Activated CD4-positive, alpha-beta T cell treated with anti-CD3 and anti-CD28 coated beads for 4 hours (primary cell): ENCODE data around the gene GSTT4.
"Not testable (repeated sequence)": the region's sequence is repeated elsewhere in the genome, so short reads cannot be mapped to it uniquely, and the experiment has no call there.

Experiments
- DNase-seq, 2 donors: peaks; one replicate each; pipeline ENCODE4 v3.0.0-alpha.2; 2020

GSTT4 gene

DNA sequence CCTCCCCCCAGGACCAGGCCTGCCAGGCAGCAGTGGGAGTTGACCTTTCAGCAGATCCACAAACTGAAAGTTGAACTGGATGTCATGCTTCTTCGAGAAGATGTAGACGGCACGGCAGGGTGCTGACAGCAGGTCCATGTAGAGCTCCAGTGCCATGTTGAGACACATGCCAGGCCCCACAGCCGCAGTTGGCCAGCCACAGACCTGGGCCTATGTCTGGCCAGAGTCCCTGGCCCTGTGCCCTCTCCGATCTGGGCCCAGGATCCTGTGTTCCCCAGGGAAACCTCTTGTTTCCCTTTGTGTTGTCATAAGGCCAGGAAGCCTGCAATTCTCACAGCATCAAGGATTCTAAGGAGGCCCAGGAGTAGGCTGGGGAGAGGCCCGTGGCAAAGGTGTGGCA, at the start of gene GSTT4:
Gene GSTT4, minus strand, starts transcription at position 253 of the 400 bp plus-strand sequence. Its CDS starts 97 bp downstream, at position 156.
- DNase-seq: no peak

DNA sequence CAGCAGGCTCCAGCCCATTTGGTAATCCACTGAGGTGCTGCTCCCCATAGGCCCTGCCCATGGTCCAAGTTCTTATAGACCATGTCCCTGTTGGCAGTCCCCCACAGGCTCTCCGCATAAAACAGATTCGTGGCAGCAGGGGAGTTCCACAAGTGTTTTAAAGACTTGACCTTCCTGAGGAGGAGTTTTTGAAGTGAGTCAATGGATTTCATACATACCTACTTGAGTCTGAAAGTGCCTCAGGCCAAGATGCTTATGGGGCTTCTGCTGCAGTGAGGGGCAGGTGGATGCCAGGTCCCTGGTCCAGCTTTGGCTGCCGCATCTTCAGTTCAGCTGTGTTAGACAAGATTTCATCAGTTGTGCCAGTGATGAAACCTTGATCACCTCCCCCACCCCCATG, 49.1 kb upstream of the GSTT4 start:
- DNase-seq: no peak

GRCh38 chr22:24053481-24054226, 48.4 kb upstream of the GSTT4 start:
- no peak for DNase-seq

- no peak for DNase-seq
These were observed 46.3 kb upstream of the GSTT4 start for GRCh38 chr22:24051568-24051967.

GRCh38 chr22:24051028-24051427, 45.8 kb upstream of the GSTT4 start:
- DNase-seq: no peak

- no peak for DNase-seq
These were observed 44.7 kb upstream of the GSTT4 start for GRCh38 chr22:24049978-24050377.

- DNase-seq: no peak
These were observed 44.0 kb upstream of the GSTT4 start for GRCh38 chr22:24049211-24049610.

- no peak for DNase-seq
These were observed 40.8 kb upstream of the GSTT4 start for GRCh38 chr22:24046024-24046423.

- no peak for DNase-seq
These were observed 38.7 kb upstream of the GSTT4 start for GRCh38 chr22:24043958-24044357.

DNA sequence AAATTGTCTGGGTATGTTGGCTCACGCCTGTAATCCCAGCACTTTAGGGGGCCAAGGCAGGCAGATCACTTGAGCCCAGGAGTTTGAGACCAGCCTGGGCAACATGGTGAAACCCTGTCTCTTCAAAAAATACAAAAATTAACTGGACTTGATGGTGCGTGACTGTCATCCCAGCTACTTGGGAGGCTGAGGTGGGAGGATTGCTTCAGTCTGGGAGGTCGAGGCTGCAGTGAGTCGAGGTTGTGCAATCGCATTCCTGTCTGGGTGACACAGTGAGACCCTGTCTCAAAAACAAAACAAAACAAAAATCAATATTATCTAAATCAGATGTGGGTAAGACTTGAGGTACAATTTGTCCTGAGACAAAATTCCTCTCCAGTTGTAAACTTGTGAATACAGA, 38.2 kb upstream of the GSTT4 start:
- not testable (repeated sequence) for DNase-seq

DNA sequence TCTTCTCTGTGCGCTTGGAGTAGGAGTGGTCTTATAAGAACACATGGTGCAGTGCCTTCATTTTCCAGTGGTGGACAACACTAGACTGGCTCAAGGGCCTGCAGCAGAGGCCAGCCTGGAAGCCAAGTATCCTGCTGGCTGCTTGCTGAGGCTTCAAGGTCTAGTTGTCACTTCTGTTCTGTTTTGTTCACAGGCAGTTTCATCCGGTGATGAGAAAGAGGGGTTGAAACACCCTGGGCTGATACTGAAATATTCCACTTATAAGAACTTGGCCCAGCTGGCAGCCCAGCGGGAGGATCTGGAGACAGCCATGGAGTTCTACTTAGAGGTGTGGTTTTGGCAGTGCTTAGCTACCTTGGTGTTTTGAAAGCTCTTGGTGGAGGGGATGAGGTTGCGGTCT, 35.7 kb upstream of the GSTT4 start:
- DNase-seq: no peak

DNA sequence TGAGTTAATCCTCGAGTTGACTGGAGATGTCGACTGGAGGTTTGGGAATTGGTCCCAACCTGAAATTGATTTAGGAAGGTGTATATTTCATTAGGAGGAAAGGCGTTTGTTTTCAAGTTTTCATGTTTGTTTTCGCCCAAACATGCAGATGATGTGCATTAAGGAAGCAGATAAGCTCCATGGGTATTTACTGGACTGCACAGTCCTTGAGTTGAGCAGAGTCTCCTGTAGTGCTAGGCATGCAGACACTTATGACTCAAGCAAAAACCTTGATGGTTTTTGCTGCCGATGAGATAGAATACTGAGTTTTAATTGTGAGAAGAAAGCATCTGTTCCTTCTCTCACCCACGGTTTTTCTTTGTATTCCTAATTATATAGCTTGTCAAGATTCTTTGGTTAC, 33.8 kb upstream of the GSTT4 start:
- DNase-seq: no peak

DNA sequence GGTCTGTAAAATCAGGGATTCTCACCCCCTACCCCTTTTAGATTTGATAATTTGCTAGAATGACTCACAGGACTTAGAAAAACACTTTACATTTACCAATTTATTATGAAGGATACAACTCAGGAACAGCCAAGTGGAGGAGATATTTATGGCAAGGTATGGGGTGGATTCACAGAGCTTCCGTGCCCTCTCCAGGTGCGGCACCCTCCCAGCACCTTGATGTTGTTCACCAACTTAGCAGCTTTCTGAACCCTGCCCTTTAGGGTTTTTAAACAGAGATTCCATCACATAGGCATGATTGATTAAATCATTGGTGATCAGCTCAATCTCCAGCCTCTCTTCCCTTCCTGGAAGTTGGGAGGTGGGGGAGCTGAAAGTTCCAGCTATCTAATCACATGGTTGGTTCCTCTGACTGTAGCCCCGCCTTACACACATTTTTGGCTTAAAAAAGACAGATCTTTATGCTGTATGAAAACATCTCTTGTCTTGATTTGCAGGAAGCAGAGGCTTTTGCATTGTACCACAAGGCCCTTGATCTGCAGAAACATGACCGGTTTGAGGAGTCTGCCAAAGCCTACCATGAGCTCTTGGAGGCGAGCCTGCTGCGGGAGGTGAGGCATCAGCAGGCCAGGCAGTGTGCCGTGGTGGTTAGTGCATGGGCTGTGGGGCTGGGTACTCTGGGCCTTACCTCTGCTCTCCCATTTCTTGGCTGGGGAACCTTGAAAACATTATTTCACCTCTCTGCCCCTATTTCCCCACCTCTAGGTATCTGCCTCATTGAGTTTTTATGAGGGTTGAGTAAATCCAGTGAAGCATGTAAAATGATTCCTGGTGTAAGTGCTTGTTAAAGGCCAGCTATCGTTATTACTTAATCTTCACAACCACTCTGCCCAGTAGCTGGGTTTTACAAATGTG, 32.9 kb upstream of the GSTT4 start:
- DNase-seq: peak in 1 of 2 donors; percentile 8

DNA sequence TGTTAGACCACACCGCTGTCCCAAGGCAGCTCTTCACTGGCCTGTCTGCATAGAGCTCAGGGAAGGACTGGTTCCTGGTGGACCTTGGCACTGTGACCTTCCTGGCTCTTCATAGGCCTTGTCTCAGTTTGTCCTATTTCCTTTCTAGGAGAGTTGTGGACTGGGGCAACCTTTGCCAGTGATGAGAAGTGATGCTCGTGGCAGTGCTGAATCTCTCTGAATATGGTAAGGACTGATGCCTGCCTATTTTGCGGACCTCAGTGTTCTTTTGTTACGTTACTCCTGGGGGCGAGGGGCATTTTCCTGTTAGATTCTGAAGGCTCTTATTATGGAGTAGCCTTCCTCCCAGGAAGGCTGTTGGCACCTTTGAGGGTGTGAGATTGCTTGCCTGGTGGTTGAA, 30.0 kb upstream of the GSTT4 start:
- no peak for DNase-seq

DNA sequence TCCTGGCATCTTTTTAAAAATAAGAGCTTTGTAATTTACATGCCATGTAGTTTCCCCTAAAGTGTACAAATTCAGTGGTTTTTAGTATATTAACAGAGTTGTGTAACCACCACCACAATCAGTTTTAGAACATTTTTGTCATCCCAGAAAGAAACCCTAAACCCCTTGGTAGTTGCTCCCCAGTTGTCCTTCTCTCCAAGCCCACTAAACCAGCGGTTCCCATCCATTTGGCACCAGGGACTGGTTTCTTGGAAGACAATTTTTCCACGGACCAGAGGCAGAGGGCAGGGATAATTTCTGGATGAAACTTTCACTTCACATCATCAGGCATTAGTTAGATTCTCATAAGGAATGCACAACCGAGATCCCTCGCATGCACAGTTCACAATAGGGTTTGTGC, 28.5 kb upstream of the GSTT4 start:
- DNase-seq: no peak

- no peak for DNase-seq
These were observed 25.0 kb upstream of the GSTT4 start for GRCh38 chr22:24030186-24030702.

DNA sequence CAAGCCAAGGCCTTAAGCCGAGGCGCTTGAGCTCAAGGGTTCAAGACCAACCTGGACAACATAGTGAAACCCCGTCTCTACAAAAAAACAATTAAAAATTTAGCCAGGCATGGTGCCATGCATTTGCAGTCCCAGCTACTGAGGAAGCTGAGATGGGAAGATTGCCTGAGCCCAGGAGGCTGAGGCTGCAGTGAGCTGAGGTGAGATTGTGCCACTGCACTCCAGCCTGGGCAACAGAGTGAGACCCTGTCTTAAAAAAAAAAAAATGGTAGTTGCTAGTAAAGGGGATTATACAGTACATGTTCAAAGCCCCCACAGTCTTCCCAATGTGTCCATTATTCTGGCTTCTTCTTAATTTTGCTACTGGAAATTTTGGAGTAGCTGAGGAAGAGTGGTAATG, 24.1 kb upstream of the GSTT4 start:
- no peak for DNase-seq

- DNase-seq: no peak
These were observed 23.3 kb upstream of the GSTT4 start for GRCh38 chr22:24028533-24028932.

- no peak for DNase-seq
These were observed 22.7 kb upstream of the GSTT4 start for GRCh38 chr22:24027991-24028390.

DNA sequence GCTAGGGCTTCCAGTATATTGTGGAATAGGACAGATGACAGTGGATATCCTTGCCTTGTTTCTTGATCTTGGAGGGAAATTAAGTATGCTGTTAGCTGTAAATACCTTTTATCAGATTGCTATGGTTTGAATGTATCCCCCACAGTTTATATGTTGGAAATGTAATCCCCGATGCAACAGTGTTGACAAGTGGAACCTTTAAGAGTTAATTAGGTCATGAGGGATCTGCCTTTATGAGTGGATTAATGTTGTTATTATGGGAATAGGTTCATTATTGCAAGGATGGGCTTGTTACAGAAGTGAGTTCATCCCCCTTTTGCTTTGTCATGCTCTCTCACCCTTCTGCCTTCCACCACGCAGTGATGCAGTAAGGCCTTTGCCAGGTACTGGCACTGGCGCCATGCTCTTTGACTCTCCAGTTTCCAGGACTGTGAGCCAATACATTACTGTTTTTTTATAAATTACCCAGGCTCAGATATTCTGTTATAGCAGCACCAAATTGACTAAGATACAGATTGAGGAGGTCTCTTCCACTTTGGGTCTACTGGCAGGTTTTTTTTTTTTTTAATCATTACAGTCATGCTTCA, 22.2 kb upstream of the GSTT4 start:
- no peak for DNase-seq

- no peak for DNase-seq
These were observed 21.5 kb upstream of the GSTT4 start for GRCh38 chr22:24026733-24027132.

GRCh38 chr22:24026056-24026455, 20.8 kb upstream of the GSTT4 start:
- no peak for DNase-seq

DNA sequence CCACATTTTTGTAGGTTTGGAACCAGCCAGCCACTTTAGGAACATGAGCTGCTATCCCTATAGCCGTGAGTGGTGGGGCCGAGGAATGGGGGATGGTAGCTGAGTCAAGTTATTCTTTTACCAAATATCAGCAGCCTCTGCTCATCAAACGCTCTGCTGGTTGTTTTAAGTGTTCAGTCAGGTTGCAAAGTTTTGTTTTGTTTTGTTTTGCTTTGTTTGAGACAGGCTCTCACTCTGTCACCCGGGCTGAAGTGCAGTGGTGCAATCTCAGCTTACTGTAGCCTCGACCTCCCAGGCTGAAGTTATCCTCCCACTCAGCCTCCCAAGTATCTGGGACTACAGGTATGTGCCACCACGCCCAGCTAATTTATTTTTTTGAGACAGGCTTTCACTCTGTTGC, 20.2 kb upstream of the GSTT4 start:
- DNase-seq: no peak

DNA sequence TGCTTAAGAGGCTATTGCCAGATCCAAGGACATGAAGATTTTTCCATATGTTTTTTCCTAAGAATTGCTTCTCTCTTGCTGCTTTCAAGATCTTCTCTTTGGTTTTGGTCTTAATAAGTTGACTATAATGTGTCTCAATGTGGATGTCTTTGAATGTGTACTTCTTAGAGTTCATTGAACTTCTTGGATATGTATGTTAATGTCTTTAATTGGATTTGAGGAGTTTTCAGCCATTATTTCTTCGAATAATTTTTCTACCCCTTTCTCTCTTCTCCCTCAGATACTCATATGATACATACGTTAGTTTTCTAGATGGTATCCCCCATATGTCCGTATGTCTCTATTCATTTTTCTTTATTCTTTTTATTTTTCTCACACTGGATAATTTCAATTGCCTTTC, 19.1 kb upstream of the GSTT4 start:
- no peak for DNase-seq
